H1 (cell line): ENCODE data around the gene COQ10B. TPM values are rescaled to one million over a fixed set of nuclear protein-coding genes. Genes with fewer than 3 reads are reported as not detected.

Source experiments
- ATF3 ChIP-seq: IDR thresholded peaks from 2 replicates; pipeline ENCODE4 v1.6.1; 2011; ENCODE audit warnings: low read depth, mild to moderate bottlenecking, low read length; ENCODE audit not compliant: insufficient read depth
- CEBPB ChIP-seq: IDR thresholded peaks from 2 replicates; pipeline ENCODE4 v1.6.1; 2012; ENCODE audit warnings: low read depth, low read length
- CHD1 ChIP-seq: IDR thresholded peaks from 2 replicates; pipeline ENCODE4 v1.6.1; 2012; ENCODE audit warnings: low read depth, low read length, improper control_type of control experiment
- CHD2 ChIP-seq: IDR thresholded peaks from 2 replicates; pipeline ENCODE4 v1.6.1; 2012; ENCODE audit warnings: low read length, improper control_type of control experiment
- CREB1 ChIP-seq: IDR thresholded peaks from 2 replicates; pipeline ENCODE4 v1.6.1; 2012; ENCODE audit warnings: inconsistent platforms
- CTCF ChIP-seq, 3 experiments: IDR thresholded peaks; 1 replicate in 2 of 3; 2 replicates in 1 of 3; pipeline versions ENCODE4 v1.5.1 to v1.6.1; 2011; ENCODE audit warnings: low read length in 3 of 3, mild to moderate bottlenecking in 3 of 3, inconsistent platforms in 2 of 3, low read depth in 1 of 3, moderate library complexity in 1 of 3; ENCODE audit not compliant: insufficient read depth in 1 of 3; ENCODE audit errors: control extremely low read depth in 1 of 3
- EGR1 ChIP-seq: IDR thresholded peaks from 2 replicates; pipeline ENCODE4 v1.6.1; 2011; ENCODE audit warnings: low read depth, low read length, borderline replicate concordance
- EZH2 ChIP-seq: fragments of 200-600 bp; sonication (generic); IDR thresholded peaks from 2 replicates; pipeline ENCODE4 v1.7.1; 2012; ENCODE audit warnings: low read depth, mild to moderate bottlenecking, moderate library complexity, low read length, inconsistent platforms; ENCODE audit not compliant: severe bottlenecking
- FOSL1 ChIP-seq: IDR thresholded peaks from 2 replicates; pipeline ENCODE4 v1.6.1; 2011; ENCODE audit warnings: mild to moderate bottlenecking, low read depth, low read length, moderate library complexity; ENCODE audit not compliant: insufficient read depth
- HDAC6 ChIP-seq: IDR thresholded peaks from one replicate; pipeline ENCODE4 v1.7.1; 2012; ENCODE audit warnings: low read depth, mild to moderate bottlenecking, inconsistent platforms, low read length, moderate library complexity
- JUND ChIP-seq: IDR thresholded peaks from 2 replicates; pipeline ENCODE4 v1.6.1; 2011; ENCODE audit warnings: mild to moderate bottlenecking, improper control_type of control experiment, low read length
- NANOG ChIP-seq: IDR thresholded peaks from 2 replicates; pipeline ENCODE4 v1.6.1; 2011; ENCODE audit warnings: low read length, low read depth, mild to moderate bottlenecking, inconsistent platforms; ENCODE audit not compliant: insufficient read depth, poor library complexity, severe bottlenecking
- POLR2A ChIP-seq, 2 experiments: IDR thresholded peaks; 1 replicate in 1 of 2; 2 replicates in 1 of 2; pipeline ENCODE4 v1.6.1; 2011; ENCODE audit warnings: low read depth in 2 of 2, low read length in 2 of 2, mild to moderate bottlenecking in 2 of 2; ENCODE audit errors: control extremely low read depth in 1 of 2
- RNF2 ChIP-seq: fragments of 200-900, 300-1000 bp; sonication (generic); IDR thresholded peaks from 2 replicates; pipeline ENCODE4 v1.7.1; 2016; ENCODE audit warnings: borderline replicate concordance, low read depth, mild to moderate bottlenecking, antibody characterized with exemption, low read length; ENCODE audit not compliant: poor library complexity, severe bottlenecking; ENCODE audit errors: missing control alignments
- SAP30 ChIP-seq: fragments of 300-600 bp; sonication (generic); IDR thresholded peaks from 2 replicates; pipeline ENCODE4 v1.7.1; 2012; ENCODE audit warnings: low read length, moderate library complexity, mild to moderate bottlenecking, inconsistent platforms; ENCODE audit not compliant: insufficient read depth, insufficient replicate concordance
- SP1 ChIP-seq: IDR thresholded peaks from 2 replicates; pipeline ENCODE4 v1.6.1; 2011; ENCODE audit warnings: low read depth, low read length
- TBP ChIP-seq: IDR thresholded peaks from 2 replicates; pipeline ENCODE4 v1.6.1; 2011; ENCODE audit warnings: low read depth, low read length, improper control_type of control experiment
- USF2 ChIP-seq: IDR thresholded peaks from 2 replicates; pipeline ENCODE4 v1.6.1; 2011; ENCODE audit warnings: low read length, improper control_type of control experiment
- ZNF274 ChIP-seq: IDR thresholded peaks from 2 replicates; pipeline ENCODE4 v1.7.0; 2012; ENCODE audit warnings: low read length, borderline replicate concordance; ENCODE audit errors: extremely low read depth
- polyA plus RNA-seq, 7 experiments: library from polyadenylated mRNA; depleted of rRNA in 3 of 7; stranded (reverse) in 5 of 7; unstranded in 2 of 7; fragments of >200 nt in 5 of 7; fragments of 200-250 nt in 2 of 7; gene quantifications; 1 replicate in 5 of 7; 2 replicates in 1 of 7; 4 replicates in 1 of 7; pipeline versions ENCODE4 v1.2.1 to v1.2.3, GENCODE V29; 2011 to 2013; ENCODE audit warnings: missing spikeins in 2 of 7, mixed read lengths in 2 of 7
- total RNA-seq: library from RNA; stranded (reverse); fragmentation: NEBNext Ultra II Directional; extraction: Animal tissue kit (Norgen Biotek cat#: 25700); gene quantifications from 2 replicates; pipeline ENCODE4 v1.2.1, GENCODE V29; 2021

Gene COQ10B
- total and polyA plus RNA-seq, 2 of the 8 experiments (the other 6 are each of a cell fraction or from before 2014, with no cell fraction given): 1.9 to 17.3 TPM

- TF ChIP-seq CTCF (IDR thresholded peaks at IDR 0.05; ENCODE audit: control extremely low read depth in 1 of 3, insufficient read depth in 1 of 3, low read depth in 1 of 3, low read length in 3 of 3) (no peak), CHD2 (no peak; the same call in 1 of the 2 replicates), EZH2 (no peak), HDAC6 (no peak), FOSL1 (no peak), ZNF274 (no peak), CEBPB (no peak), ATF3 (peak; percentile 91), SAP30 (no peak), RNF2 (no peak), NANOG (no peak), JUND (peak; percentile 62; the same call in 1 of the 2 replicates), SP1 (peak; percentile 84), USF2 (no peak; the same call in 1 of the 2 replicates), POLR2A (IDR thresholded peaks at IDR 0.05; ENCODE audit: control extremely low read depth in 1 of 2, low read depth in 2 of 2, low read length in 2 of 2) (peak; percentile 93 to 96), CREB1 (peak; percentile 92), TBP (peak; percentile 92), EGR1 (no peak; the same call in 1 of the 2 replicates), CHD1 (no peak)
Observed at GRCh38 chr2:197499594-197500502, 46.5 kb downstream of the COQ10B start, which contains the start of the genes HSPD1 and HSPE1 (continued).
